ENCODE data around the gene CDK17. TPM values are rescaled to one million over a fixed set of nuclear protein-coding genes. Genes with fewer than 3 reads are reported as not detected.

CDK17 gene
- total RNA-seq, 4 donors from 2014 or later, result 65.1 to 89.4 (median 71.2) TPM

DNA sequence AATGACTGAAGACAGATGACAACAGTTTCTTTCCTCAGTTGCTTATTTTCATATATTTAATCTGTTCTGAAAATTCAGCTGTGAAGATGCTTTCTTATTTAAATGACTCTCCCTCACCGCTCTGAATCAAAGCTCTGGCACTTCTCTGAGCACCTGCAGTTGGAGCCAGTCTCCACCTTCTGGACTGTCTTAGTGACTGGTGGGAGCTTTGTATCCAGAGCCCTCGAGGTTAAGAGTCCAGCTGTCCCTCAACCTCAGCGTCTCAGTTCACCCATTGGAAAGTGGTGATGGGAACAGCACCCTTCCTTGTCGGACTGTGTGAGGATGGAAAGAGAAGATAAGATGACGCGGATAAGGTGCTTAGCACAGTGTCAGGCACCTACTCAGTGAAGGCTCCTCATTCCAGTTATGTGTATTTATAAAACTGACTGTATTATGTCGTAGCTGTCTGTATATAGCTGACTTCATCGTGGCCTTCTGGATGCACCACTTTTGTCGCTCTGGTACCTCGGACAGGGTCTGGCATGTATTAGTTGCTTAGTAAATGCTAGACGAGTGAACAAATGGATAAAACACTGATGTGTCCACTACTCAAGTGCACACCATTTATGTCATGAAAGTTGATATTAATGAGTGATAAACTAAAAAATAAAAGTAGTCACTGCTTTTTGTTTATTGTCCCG lies 171.5 kb downstream of the CDK17 start:
- H3K27ac ChIP-seq, result no peak overlapping the region
- 81 to 85% methylated on average over 12 of the region's 12 CpGs for WGBS, 2 donors
- no peak overlapping the region for H3K4me3 ChIP-seq
- H3K9me3 ChIP-seq, result no peaks in the 10 kb centered on the region
- H3K27me3 ChIP-seq, result no peaks in the 10 kb centered on the region
- DNase-seq (ENCODE audit: low spot score in 2 of 2), result no peak
- TF ChIP-seq POLR2A (IDR thresholded peaks at IDR 0.05) (no peak), CTCF (IDR thresholded peaks at IDR 0.05) (no peak), EP300 (IDR thresholded peaks at IDR 0.05) (no peak)
- H3K4me1 ChIP-seq, result peaks cover 0 to 15% (median 0%) of the 10 kb centered on the region in 4 donors
- H3K36me3 ChIP-seq, result no peaks in the 10 kb centered on the region

Small RNA genes lying within 50 kb of the gene (small RNA-seq; reads per million reads assigned to genes)
- gene RN7SKP11, result not detected
- not detected for gene RNU4-24P

Other genes starting within 250 kb of the CDK17 start
- gene ELK3, start 206.1 kb downstream of the CDK17 start, total RNA-seq, result 10 to 100 TPM in 3 of 4 donors, 1 to 10 TPM in 1; 9.4 to 28.6 (median 17.7) TPM
- 1 to 10 TPM in 3 of 4 donors, under 1 TPM in 1; 0.87 to 6.7 (median 2.1) TPM for gene CFAP54, start 89.1 kb upstream of the CDK17 start, total RNA-seq

Measured in tibial nerve (tissue), 4 donors.